Measurements from ENCODE around the gene GCGR.
"Not testable (repeated sequence)": the region's sequence is repeated elsewhere in the genome, so short reads cannot be mapped to it uniquely, and the experiment has no call there.

The GCGR gene

GRCh38 chr17:81833160-81833920 is 29.4 kb downstream of the GCGR start, which contains the start of gene MCRIP1:
Gene MCRIP1 (minus strand): TSS chr17:81833291. CDS start chr17:81824506, 8,785 bp downstream.
- peak; percentile 93 to 97 for DNase-seq

- DNase-seq, result no peak
Observed at GRCh38 chr17:81833921-81834830, 30.2 kb downstream of the GCGR start.

- no peak for DNase-seq
Observed at GRCh38 chr17:81834831-81835267, 30.9 kb downstream of the GCGR start, which contains the start of gene PPP1R27. Gene PPP1R27 (minus strand): TSS chr17:81835050. CDS start chr17:81834953, 97 bp downstream.

GRCh38 chr17:81837641-81838040 is 33.7 kb downstream of the GCGR start:
- DNase-seq, result no peak

GRCh38 chr17:81838753-81839255 is 34.9 kb downstream of the GCGR start:
- DNase-seq, result no peak

- DNase-seq, result no peak
Observed at GRCh38 chr17:81839301-81839700, 35.4 kb downstream of the GCGR start.

GRCh38 chr17:81840059-81840458 is 36.1 kb downstream of the GCGR start:
- not testable (repeated sequence) for DNase-seq

GRCh38 chr17:81840826-81841778 is 37.2 kb downstream of the GCGR start:
- no peak for DNase-seq

GRCh38 chr17:81841866-81842265 is 37.9 kb downstream of the GCGR start:
- no peak for DNase-seq

- no peak for DNase-seq
Observed at GRCh38 chr17:81842378-81842724, 38.4 kb downstream of the GCGR start.

GRCh38 chr17:81842725-81843504 is 39.0 kb downstream of the GCGR start:
- no peak for DNase-seq

GRCh38 chr17:81843713-81844326 is 39.9 kb downstream of the GCGR start:
- DNase-seq, result no peak

GRCh38 chr17:81844327-81844851 is 40.4 kb downstream of the GCGR start:
- no peak for DNase-seq

- no peak for DNase-seq
Observed at GRCh38 chr17:81844887-81845286, 40.9 kb downstream of the GCGR start.

- DNase-seq, result no peak
Observed at GRCh38 chr17:81845361-81845760, 41.4 kb downstream of the GCGR start.

GRCh38 chr17:81845881-81846742 is 42.2 kb downstream of the GCGR start:
- no peak for DNase-seq

GRCh38 chr17:81846743-81847689 is 43.1 kb downstream of the GCGR start:
- no peak for DNase-seq

- DNase-seq, result no peak
Observed at GRCh38 chr17:81849457-81849856, 45.5 kb downstream of the GCGR start.

GRCh38 chr17:81851423-81851822 is 47.5 kb downstream of the GCGR start:
- no peak for DNase-seq
